Neural progenitor cell (in vitro differentiated cells): ENCODE measurements around the gene FILIP1.

Experiments
- EZH2 ChIP-seq: fragments of 200-600 bp; sonication (generic); IDR thresholded peaks from 2 replicates; pipeline ENCODE4 v1.6.1; 2017; ENCODE audit warnings: antibody characterized with exemption, mild to moderate bottlenecking, moderate library complexity
- EZH2phosphoT487 ChIP-seq: fragments of 200-600 bp; sonication (generic); IDR thresholded peaks from 2 replicates; pipeline ENCODE4 v1.6.1; 2017; ENCODE audit warnings: antibody characterized with exemption
- TF ChIP-seq, protein P1 (sequence below): fragments of 200-600 bp; sonication (generic); IDR thresholded peaks from 2 replicates; pipeline ENCODE4 v1.5.1; 2017; ENCODE audit warnings: antibody characterized with exemption, mild to moderate bottlenecking

DNA sequence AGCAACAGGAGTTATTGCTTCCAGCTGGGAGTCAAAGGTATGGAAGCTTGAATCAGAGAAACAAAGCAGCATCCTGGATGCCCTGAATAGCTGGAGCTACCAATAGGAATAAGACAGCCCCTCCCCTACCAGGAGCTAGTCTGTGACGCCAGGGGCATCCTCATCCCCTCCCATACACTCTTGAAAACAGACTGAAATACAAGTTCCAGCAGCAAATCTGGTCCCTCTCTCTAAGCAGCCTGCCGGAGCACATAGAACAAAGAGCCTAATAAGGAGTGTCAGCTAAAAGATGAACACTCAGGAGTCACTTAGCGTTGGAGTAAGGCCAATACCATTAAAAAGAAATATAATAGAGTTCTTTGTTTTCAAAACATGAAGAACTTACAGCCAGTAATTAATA is 25.6 kb downstream of the FILIP1 start:
- TF ChIP-seq, protein P1, sequence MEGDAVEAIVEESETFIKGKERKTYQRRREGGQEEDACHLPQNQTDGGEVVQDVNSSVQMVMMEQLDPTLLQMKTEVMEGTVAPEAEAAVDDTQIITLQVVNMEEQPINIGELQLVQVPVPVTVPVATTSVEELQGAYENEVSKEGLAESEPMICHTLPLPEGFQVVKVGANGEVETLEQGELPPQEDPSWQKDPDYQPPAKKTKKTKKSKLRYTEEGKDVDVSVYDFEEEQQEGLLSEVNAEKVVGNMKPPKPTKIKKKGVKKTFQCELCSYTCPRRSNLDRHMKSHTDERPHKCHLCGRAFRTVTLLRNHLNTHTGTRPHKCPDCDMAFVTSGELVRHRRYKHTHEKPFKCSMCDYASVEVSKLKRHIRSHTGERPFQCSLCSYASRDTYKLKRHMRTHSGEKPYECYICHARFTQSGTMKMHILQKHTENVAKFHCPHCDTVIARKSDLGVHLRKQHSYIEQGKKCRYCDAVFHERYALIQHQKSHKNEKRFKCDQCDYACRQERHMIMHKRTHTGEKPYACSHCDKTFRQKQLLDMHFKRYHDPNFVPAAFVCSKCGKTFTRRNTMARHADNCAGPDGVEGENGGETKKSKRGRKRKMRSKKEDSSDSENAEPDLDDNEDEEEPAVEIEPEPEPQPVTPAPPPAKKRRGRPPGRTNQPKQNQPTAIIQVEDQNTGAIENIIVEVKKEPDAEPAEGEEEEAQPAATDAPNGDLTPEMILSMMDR = no peak
- TF ChIP-seq EZH2 (no peak), EZH2phosphoT487 (no peak)
